HepG2 (cell line): ENCODE data around the gene LEFTY2. TPM values are rescaled to one million over a fixed set of nuclear protein-coding genes. Genes with fewer than 3 reads are reported as not detected.

Source experiments
- ATAC-seq: fragments of 200-7000 bp; cut with Tn5 transposase; 3 replicates; pipeline ENCODE4 v1.9.1; 2020; ENCODE audit warnings: mild to moderate bottlenecking, moderate library complexity
- BruUV-seq: library from RNA; stranded (reverse); fragments of 400-500 nt; replicated peaks from 2 replicates; lab custom pipeline; 2021; lab: Mats Ljungman, UMichigan
- CTCF ChIA-PET: fragments of 300-600 bp; formaldehyde crosslinking; extraction: SDS; loops from one replicate; lab custom pipeline; 2021; ENCODE audit warnings: low total read pairs, inconsistent platforms, low intra/inter-chr PET ratio; lab: Yijun Ruan, JAX
- POLR2A ChIA-PET: fragments of 350-600 bp; sonication (Branson Sonifier 250); formaldehyde crosslinking; loops from one replicate; lab custom pipeline; 2020; ENCODE audit warnings: antibody characterized with exemption, inconsistent platforms; lab: Yijun Ruan, JAX
- DNase-seq: peaks from one replicate; pipeline ENCODE4 v3.0.0-alpha.2; 2015; ENCODE audit warnings: low spot score
- FAIRE-seq: peaks from 3 replicates; lab custom pipeline; 2011; peaks lifted over from hg19 to GRCh38; lab: Jason Lieb, UNC
- H2AFZ ChIP-seq: one replicate; pipeline ENCODE4 v1.6.1; 2011; ENCODE audit warnings: low read length, inconsistent platforms
- H3K27ac ChIP-seq: fragments of 300-600 bp; 3 replicates; pipeline ENCODE4 v1.8.0; 2011; ENCODE audit warnings: mixed run types, mild to moderate bottlenecking, mixed read lengths, low read length, inconsistent platforms; ENCODE audit not compliant: insufficient read depth; ENCODE audit errors: extremely low read length
- H3K27me3 ChIP-seq, 2 experiments: fragments of 200-600 bp in 1 of 2; 2 replicates in 1 of 2; 3 replicates in 1 of 2; pipeline versions ENCODE4 v1.6.0 to v1.8.0; 2011; ENCODE audit warnings: low read length in 2 of 2, mild to moderate bottlenecking in 2 of 2, moderate library complexity in 2 of 2, inconsistent platforms in 1 of 2; ENCODE audit not compliant: insufficient read depth in 2 of 2, control insufficient read depth in 1 of 2
- H3K36me3 ChIP-seq, 2 experiments: fragments of 200-600 bp in 1 of 2; replicated peaks in 1 of 2; 2 replicates in 1 of 2; 3 replicates in 1 of 2; pipeline versions ENCODE4 v1.5.1 to v1.8.0; 2011; ENCODE audit warnings: low read length in 2 of 2, inconsistent platforms in 1 of 2; ENCODE audit not compliant: insufficient read depth in 2 of 2, control insufficient read depth in 1 of 2
- H3K4me1 ChIP-seq: 2 replicates; pipeline ENCODE4 v1.5.1; 2012; ENCODE audit warnings: low read length, inconsistent platforms; ENCODE audit not compliant: insufficient read depth
- H3K4me2 ChIP-seq: 2 replicates; pipeline ENCODE4 v1.6.0; 2011; ENCODE audit warnings: low read depth, low read length, inconsistent platforms
- H3K4me3 ChIP-seq, 3 experiments: fragments of 200-600 bp in 1 of 3; sonication (generic), shearing (Covaris generic) in 1 of 3; replicated peaks in 1 of 3; 2 replicates each; pipeline ENCODE4 v1.5.1; 2011 to 2016; ENCODE audit warnings: low read length in 3 of 3, inconsistent platforms in 2 of 3, low read depth in 2 of 3, mild to moderate bottlenecking in 2 of 3, control low read depth in 1 of 3, mixed read lengths in 1 of 3; ENCODE audit not compliant: insufficient read depth in 1 of 3
- H3K79me2 ChIP-seq: one replicate; pipeline ENCODE4 v1.6.1; 2011; ENCODE audit warnings: low read length, inconsistent platforms; ENCODE audit not compliant: insufficient read depth
- H3K9ac ChIP-seq: 2 replicates; pipeline ENCODE4 v1.6.0; 2011; ENCODE audit warnings: mild to moderate bottlenecking, low read depth, low read length, inconsistent platforms; ENCODE audit not compliant: insufficient read depth
- H3K9me3 ChIP-seq: 2 replicates; pipeline ENCODE4 v1.5.1; 2012; ENCODE audit warnings: mild to moderate bottlenecking, low read length
- H4K20me1 ChIP-seq: 2 replicates; pipeline ENCODE4 v1.6.0; 2011; ENCODE audit warnings: inconsistent platforms, mild to moderate bottlenecking, low read length, moderate library complexity; ENCODE audit not compliant: insufficient read depth
- CENPBD1 ChIP-seq: sonication (generic); formaldehyde crosslinking; IDR thresholded peaks from 2 replicates; pipeline ENCODE4 v1.8.0; 2022; ENCODE audit warnings: missing genetic modification reagents, low read depth, mild to moderate bottlenecking, borderline replicate concordance
- DNMT3B ChIP-seq: conservative IDR thresholded peaks from 2 replicates; pipeline ENCODE4 v1.6.1; 2016; ENCODE audit warnings: missing biosample characterization, control low read depth
- FOSL2 ChIP-seq: sonication (generic); formaldehyde crosslinking; IDR thresholded peaks from 2 replicates; pipeline ENCODE4 v1.4.0; 2020; ENCODE audit warnings: missing genetic modification reagents
- GABPA ChIP-seq, 2 experiments: IDR thresholded peaks; 2 replicates each; pipeline ENCODE4 v1.6.1; 2011 to 2016; ENCODE audit warnings: low read depth in 2 of 2, low read length in 1 of 2, missing biosample characterization in 1 of 2, missing genetic modification characterization in 1 of 2
- HCFC1 ChIP-seq: fragments of 150-350 bp; IDR thresholded peaks from 2 replicates; pipeline ENCODE4 v1.6.1; 2014; ENCODE audit warnings: low read depth, low read length
- HINFP ChIP-seq: sonication (generic); formaldehyde crosslinking; IDR thresholded peaks from 2 replicates; pipeline ENCODE4 v1.4.0; 2020; ENCODE audit warnings: low read depth, mild to moderate bottlenecking, missing genetic modification reagents
- HMG20A ChIP-seq: IDR thresholded peaks from 2 replicates; pipeline ENCODE4 v1.6.1; 2016; ENCODE audit warnings: borderline replicate concordance
- NFRKB ChIP-seq: fragments of 450-650 bp; IDR thresholded peaks from 2 replicates; pipeline ENCODE4 v1.6.1; 2017
- ONECUT2 ChIP-seq: sonication (generic); formaldehyde crosslinking; IDR thresholded peaks from 2 replicates; pipeline ENCODE4 v1.4.0; 2020; ENCODE audit warnings: missing genetic modification reagents
- PHF21A ChIP-seq: sonication (generic); formaldehyde crosslinking; IDR thresholded peaks from 2 replicates; pipeline ENCODE4 v1.5.0; 2020; ENCODE audit warnings: mild to moderate bottlenecking, missing genetic modification reagents
- ZBTB3 ChIP-seq: sonication (generic); formaldehyde crosslinking; IDR thresholded peaks from 2 replicates; pipeline ENCODE4 v1.4.0; 2020; ENCODE audit warnings: low read depth, mild to moderate bottlenecking, moderate library complexity, missing genetic modification reagents, borderline replicate concordance
- ZBTB37 ChIP-seq: sonication (generic); formaldehyde crosslinking; IDR thresholded peaks from 2 replicates; pipeline ENCODE4 v1.4.0; 2020; ENCODE audit warnings: mild to moderate bottlenecking, missing genetic modification reagents
- ZFX ChIP-seq: sonication (generic); formaldehyde crosslinking; IDR thresholded peaks from 2 replicates; pipeline ENCODE4 v1.4.0; 2020; ENCODE audit warnings: mild to moderate bottlenecking, low read depth, missing genetic modification reagents, moderate library complexity
- ZNF292 ChIP-seq: sonication (generic); formaldehyde crosslinking; IDR thresholded peaks from 2 replicates; pipeline ENCODE4 v1.8.1; 2022; ENCODE audit warnings: mild to moderate bottlenecking, low read depth, missing genetic modification reagents, borderline replicate concordance
- ZNF563 ChIP-seq: sonication (generic); formaldehyde crosslinking; IDR thresholded peaks from 2 replicates; pipeline ENCODE4 v1.8.0; 2022; ENCODE audit warnings: mild to moderate bottlenecking, moderate library complexity, missing genetic modification reagents
- ZNF687 ChIP-seq: sonication (generic); formaldehyde crosslinking; IDR thresholded peaks from 2 replicates; pipeline ENCODE4 v1.5.1; 2020; ENCODE audit warnings: mild to moderate bottlenecking, missing genetic modification reagents, moderate library complexity
- WGBS: methylation state at CpG from one replicate; pipeline ENCODE4 v1.1.6; 2017; ENCODE audit warnings: low lambda C conversion rate; 5-methylcytosine and 5-hydroxymethylcytosine counted together
- in situ Hi-C: cut with HindIII; loops from 2 replicates; pipeline ENCODE4 v1.10.0; 2017; ENCODE audit warnings: low pct_unique_long_range_greater_than_20kb; ENCODE audit not compliant: extremely low pct_ligation_motif_present
- intact Hi-C: fragments of 100-400 bp; cut with micrococcal nuclease; formaldehyde crosslinking; loops from one replicate; pipeline ENCODE4 v1.10.0; 2022; ENCODE audit not compliant: unreplicated experiment
- polyA plus RNA-seq, 8 experiments: library from polyadenylated mRNA; depleted of rRNA in 3 of 8; stranded (reverse) in 7 of 8; unstranded in 1 of 8; fragments of >200 nt; fragmentation: Illumina TruSeq in 4 of 8; extraction: Trizol in 4 of 8; gene quantifications; 2 replicates each; pipeline versions ENCODE4 v1.2.1 to v1.2.3, GENCODE V29; 2011 to 2016; ENCODE audit warnings: low read depth in 4 of 8, missing spikeins in 1 of 8, mixed read lengths in 1 of 8; ENCODE audit not compliant: insufficient read depth in 1 of 8
- total RNA-seq, 5 experiments: library from RNA; depleted of rRNA; stranded (reverse); fragments of >200 nt; fragmentation: Illumina TruSeq; extraction: Trizol; gene quantifications; 2 replicates each; pipeline ENCODE4 v1.2.3, GENCODE V29; 2016; ENCODE audit warnings: low read depth in 1 of 5

Gene LEFTY2
- total and polyA plus RNA-seq, 2 of the 13 experiments (the other 11 are each of a cell fraction or from before 2014, with no cell fraction given), result 0.13 to 0.33 TPM

- intact Hi-C loops (loop anchor here (10.0 kb wide), 1 partner anchor 86 kb away; no protein-coding TSS in a partner anchor), in situ Hi-C loops (no loop called here)
- ChIA-PET CTCF (no interaction called here), POLR2A (interaction anchor here (2.0 to 3.7 kb wide), 2 partner anchors 7 to 36 kb away, joined by 7 to 28 read pairs; partner anchors contain the start of genes PYCR2 and TMEM63A)
- Histone ChIP-seq H4K20me1 (no peaks in the 10 kb centered on the region), H3K36me3 (no peaks in the 10 kb centered on the region), H3K27me3 (no peaks in the 10 kb centered on the region; a peak in 1 of 5 replicates), H3K9ac (peak overlapping the region; percentile 36; the same call in 1 of the 2 replicates), H3K27ac (no peak overlapping the region), H3K4me3 (peak overlapping the region; percentile 40 to 76 (median 43); a peak in 5 of 6 replicates), H3K4me1 (peaks cover 70% of the 10 kb centered on the region), H3K79me2 (no peaks in the 10 kb centered on the region), H3K4me2 (peak overlapping the region; percentile 83), H3K9me3 (no peaks in the 10 kb centered on the region), H2AFZ (no peak overlapping the region)
- ATAC-seq, result peak; percentile 15
- WGBS, result 8% methylated on average over 8 of the region's 18 CpGs
- no peak for DNase-seq
- no peak for FAIRE-seq
- BruUV-seq, result no TSS peak
- TF ChIP-seq ZNF563 (CRISPR knock-in tag), result peak; percentile 19; the same call in 1 of the 2 replicates
- TF ChIP-seq ZNF292 (CRISPR knock-in tag), result no peak
- TF ChIP-seq DNMT3B (CRISPR knock-in tag), result no peak
- no peak for TF ChIP-seq NFRKB
- peak; percentile 55 for TF ChIP-seq ZNF687 (CRISPR knock-in tag)
- TF ChIP-seq GABPA (IDR thresholded peaks at IDR 0.05; ENCODE audit: low read depth, low read length), result no peak
- no peak for TF ChIP-seq GABPA (CRISPR knock-in tag; IDR thresholded peaks at IDR 0.05; ENCODE audit: low read depth)
- peak; percentile 23; the same call in 1 of the 2 replicates for TF ChIP-seq HMG20A (CRISPR knock-in tag)
- no peak for TF ChIP-seq HINFP (CRISPR knock-in tag)
- TF ChIP-seq CENPBD1, result no peak
- TF ChIP-seq FOSL2 (CRISPR knock-in tag), result peak; percentile 80
- no peak for TF ChIP-seq HCFC1
- TF ChIP-seq ZFX (CRISPR knock-in tag), result 0 out of 2 replicates have a peak, but pooled peaks have one; percentile 33
- no peak for TF ChIP-seq PHF21A (CRISPR knock-in tag)
- TF ChIP-seq ONECUT2, result no peak
- TF ChIP-seq ZBTB3 (CRISPR knock-in tag), result no peak
- TF ChIP-seq ZBTB37 (CRISPR knock-in tag), result no peak
These were observed 52.6 kb downstream of the LEFTY2 start for GRCh38 chr1:225888289-225888897.
